Natural killer cell treated with Interleukin-12 subunit alpha and Interleukin-12 subunit beta and Interleukin-15 and Interleukin-18, amount 100 ng/mL, for 72 hours (primary cell): ENCODE results near the gene CLDN22. TPM values are rescaled to one million over a fixed set of nuclear protein-coding genes. Genes with fewer than 3 reads are reported as not detected.

Experiments used
- total RNA-seq, 2 donors: library from RNA; stranded (reverse); gene quantifications; one replicate each; pipeline ENCODE4 v1.2.3, GENCODE V29; 2022

CLDN22 gene
- total RNA-seq, 2 donors from 2014 or later, result not detected

Other genes with a start within 250 kb of the CLDN22 start
- gene WWC2, start 221.0 kb downstream of the CLDN22 start, total RNA-seq, result 10 to 100 TPM in 1 of 2 donors, 1 to 10 TPM in 1; 5.1 to 10.0 TPM
- not detected for gene CLDN24, start 2.1 kb upstream of the CLDN22 start, total RNA-seq
- gene CDKN2AIP, start 124.4 kb upstream of the CLDN22 start, total RNA-seq, result 10 to 100 TPM; 22.0 to 22.7 TPM
- gene ING2, start 184.8 kb upstream of the CLDN22 start, total RNA-seq, result 1 to 10 TPM; 6.3 to 7.7 TPM